Keratinocyte (primary cell): Measurements from ENCODE around the gene USP8.

Experiments used
- CTCF ChIP-seq, 3 experiments: IDR thresholded peaks in 1 of 3; conservative IDR thresholded peaks in 1 of 3; optimal IDR thresholded peaks in 1 of 3; 2 replicates in 2 of 3; 3 replicates in 1 of 3; pipeline versions ENCODE3 to v1.5.1; 2011; ENCODE audit warnings: low read length in 3 of 3, mild to moderate bottlenecking in 3 of 3, moderate library complexity in 2 of 3, control low read depth in 1 of 3, inconsistent platforms in 1 of 3; ENCODE audit not compliant: insufficient read depth in 2 of 3; ENCODE audit errors: extremely low read depth in 1 of 3
- EZH2 ChIP-seq: IDR thresholded peaks from one replicate; pipeline ENCODE4 v1.6.1; 2012; ENCODE audit warnings: inconsistent platforms, mild to moderate bottlenecking, low read length, moderate library complexity

- no peak for TF ChIP-seq CTCF (optimal IDR thresholded peaks at IDR 0.05 in 1 of 3, IDR thresholded peaks at IDR 0.05 in 1 of 3, conservative IDR thresholded peaks at IDR 0.05 in 1 of 3; ENCODE audit: extremely low read depth in 1 of 3, insufficient read depth in 2 of 3, low read length in 3 of 3)
- no peak for TF ChIP-seq EZH2
Measured at GRCh38 chr15:50416890-50417289, 7.3 kb upstream of the USP8 start.
